CD4-positive, alpha-beta T cell (primary cell): ENCODE results near the gene JMJD6. TPM values are rescaled to one million over a fixed set of nuclear protein-coding genes. Genes with fewer than 3 reads are reported as not detected.

Experiments used
- ATAC-seq: fragments of 200-7000 bp; cut with Tn5 transposase; one replicate; pipeline ENCODE4 v1.10.0; 2022; ENCODE audit warnings: mild to moderate bottlenecking; ENCODE audit not compliant: poor library complexity
- CTCF ChIA-PET: fragments of 350-600 bp; sonication (Branson Sonifier 250); formaldehyde crosslinking; loops from one replicate; lab custom pipeline; 2021; ENCODE audit warnings: antibody characterized with exemption, inconsistent platforms; lab: Charles Lee
- POLR2A ChIA-PET: fragments of 350-600 bp; sonication (Branson Sonifier 250); formaldehyde crosslinking; loops from one replicate; lab custom pipeline; 2021; ENCODE audit warnings: antibody characterized with exemption, inconsistent platforms; lab: Charles Lee
- DNase-seq, 14 experiments: peaks; one replicate each; pipeline ENCODE4 v3.0.0-alpha.2; 2013 to 2020; ENCODE audit warnings: mixed read lengths in 2 of 14
- H3K27ac ChIP-seq, 2 donors: one replicate each; pipeline versions ENCODE4 v1.5.1 to v1.7.0; 2013; ENCODE audit warnings: low read length in 2 of 2, low read depth in 1 of 2, mild to moderate bottlenecking in 1 of 2
- H3K27me3 ChIP-seq, 2 experiments: 1 replicate in 1 of 2; 2 replicates in 1 of 2; pipeline versions ENCODE4 v1.6.1 to v1.7.0; 2013; ENCODE audit warnings: low read length in 2 of 2, control low read depth in 1 of 2, mild to moderate bottlenecking in 1 of 2, moderate library complexity in 1 of 2; ENCODE audit not compliant: insufficient read depth in 2 of 2, control insufficient read depth in 1 of 2
- H3K36me3 ChIP-seq: one replicate; pipeline ENCODE4 v1.6.1; 2013; ENCODE audit warnings: low read length, control low read depth; ENCODE audit not compliant: insufficient read depth
- H3K4me1 ChIP-seq: one replicate; pipeline ENCODE4 v1.6.1; 2013; ENCODE audit warnings: low read length, control low read depth; ENCODE audit not compliant: insufficient read depth
- H3K4me3 ChIP-seq: one replicate; pipeline ENCODE4 v1.5.1; 2013; ENCODE audit warnings: mild to moderate bottlenecking, low read length, moderate library complexity
- H3K9me3 ChIP-seq, 2 experiments: 1 replicate in 1 of 2; 2 replicates in 1 of 2; pipeline versions ENCODE4 v1.6.1 to v1.7.0; 2013; ENCODE audit warnings: low read length in 2 of 2, mild to moderate bottlenecking in 2 of 2, control low read depth in 1 of 2, moderate library complexity in 1 of 2; ENCODE audit not compliant: control insufficient read depth in 1 of 2, insufficient read depth in 1 of 2
- H3K27ac Mint-ChIP-seq: one replicate; pipeline ENCODE4 v1.8.0; 2020; ENCODE audit warnings: mixed read lengths
- H3K27me3 Mint-ChIP-seq: one replicate; pipeline ENCODE4 v1.8.0; 2021; ENCODE audit warnings: mixed read lengths
- H3K36me3 Mint-ChIP-seq: one replicate; pipeline ENCODE4 v1.8.0; 2021; ENCODE audit warnings: low read depth, mixed read lengths
- H3K4me1 Mint-ChIP-seq: one replicate; pipeline ENCODE4 v1.8.0; 2021; ENCODE audit warnings: low read depth, mixed read lengths
- H3K4me3 Mint-ChIP-seq: one replicate; pipeline ENCODE4 v1.8.0; 2020; ENCODE audit warnings: mild to moderate bottlenecking, mixed read lengths
- H3K9me3 Mint-ChIP-seq: one replicate; pipeline ENCODE4 v1.8.0; 2020; ENCODE audit warnings: mixed read lengths
- intact Hi-C, 2 experiments: fragments of 100-400 bp; cut with DNase I in 1 of 2; cut with micrococcal nuclease in 1 of 2; formaldehyde crosslinking; loops; one replicate each; pipeline versions ENCODE4 v1.15.1 to v1.9.0; 2023 to 2025; cut with DNase I, micrococcal nuclease
- total RNA-seq, 174 experiments: library from RNA in 2 of 174; stranded (reverse) in 2 of 174; gene quantifications; one replicate each; pipeline ENCODE4 v1.2.3 and lab custom pipeline; 2021 to 2026
- TF ChIP-seq, protein P1 (sequence below): fragments of 200-600 bp; IDR thresholded peaks from one replicate; pipeline ENCODE4 v1.8.0; 2022; ENCODE audit warnings: antibody characterized with exemption, mild to moderate bottlenecking

JMJD6 gene
- total RNA-seq, 2 experiments from 2014 or later, result 133 to 134 TPM

DNA sequence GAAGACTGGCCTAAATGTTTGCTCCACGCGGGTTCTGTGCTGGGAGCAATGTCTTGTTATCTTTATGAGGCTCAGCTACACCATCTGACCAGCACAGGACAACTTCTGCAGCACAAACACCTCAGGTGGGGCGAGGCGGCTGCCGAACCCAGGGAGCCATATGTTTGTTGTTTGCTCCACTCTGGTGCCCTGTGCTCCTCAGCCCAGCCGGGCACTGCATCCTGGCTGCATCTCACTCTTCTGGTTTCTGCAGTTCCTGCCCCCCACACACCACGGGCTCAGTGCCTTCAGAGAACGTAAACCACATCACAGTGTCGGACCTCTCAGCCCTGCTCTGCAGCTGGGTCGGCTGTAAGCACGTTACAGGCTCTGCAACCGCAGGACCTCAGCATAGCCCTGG, 48.1 kb downstream of the JMJD6 start:
- Mint-ChIP-seq H3K27me3 (no peaks in the 10 kb centered on the region), H3K9me3 (no peaks in the 10 kb centered on the region), H3K27ac (no peak overlapping the region), H3K4me3 (no peak overlapping the region), H3K36me3 (no peaks in the 10 kb centered on the region), H3K4me1 (peaks cover 11% of the 10 kb centered on the region)
- POLR2A ChIA-PET, result no interaction called here
- Histone ChIP-seq H3K4me1 (peaks cover 45% of the 10 kb centered on the region), H3K9me3 (no peaks in the 10 kb centered on the region), H3K27me3 (no peaks in the 10 kb centered on the region), H3K4me3 (no peak overlapping the region), H3K27ac (no peak overlapping the region), H3K36me3 (no peaks in the 10 kb centered on the region)
- ATAC-seq (peak; percentile 58), DNase-seq (peak in 10 of 14 experiments; percentile 14 to 64 (median 40))
- TF ChIP-seq, protein P1, sequence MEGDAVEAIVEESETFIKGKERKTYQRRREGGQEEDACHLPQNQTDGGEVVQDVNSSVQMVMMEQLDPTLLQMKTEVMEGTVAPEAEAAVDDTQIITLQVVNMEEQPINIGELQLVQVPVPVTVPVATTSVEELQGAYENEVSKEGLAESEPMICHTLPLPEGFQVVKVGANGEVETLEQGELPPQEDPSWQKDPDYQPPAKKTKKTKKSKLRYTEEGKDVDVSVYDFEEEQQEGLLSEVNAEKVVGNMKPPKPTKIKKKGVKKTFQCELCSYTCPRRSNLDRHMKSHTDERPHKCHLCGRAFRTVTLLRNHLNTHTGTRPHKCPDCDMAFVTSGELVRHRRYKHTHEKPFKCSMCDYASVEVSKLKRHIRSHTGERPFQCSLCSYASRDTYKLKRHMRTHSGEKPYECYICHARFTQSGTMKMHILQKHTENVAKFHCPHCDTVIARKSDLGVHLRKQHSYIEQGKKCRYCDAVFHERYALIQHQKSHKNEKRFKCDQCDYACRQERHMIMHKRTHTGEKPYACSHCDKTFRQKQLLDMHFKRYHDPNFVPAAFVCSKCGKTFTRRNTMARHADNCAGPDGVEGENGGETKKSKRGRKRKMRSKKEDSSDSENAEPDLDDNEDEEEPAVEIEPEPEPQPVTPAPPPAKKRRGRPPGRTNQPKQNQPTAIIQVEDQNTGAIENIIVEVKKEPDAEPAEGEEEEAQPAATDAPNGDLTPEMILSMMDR, result no peak
- intact Hi-C loops, result no loop called here
- CTCF ChIA-PET, result interaction anchor here (1.0 kb wide), 1 partner anchor 54 kb away, joined by 5 read pairs; no protein-coding TSS in a partner anchor

DNA sequence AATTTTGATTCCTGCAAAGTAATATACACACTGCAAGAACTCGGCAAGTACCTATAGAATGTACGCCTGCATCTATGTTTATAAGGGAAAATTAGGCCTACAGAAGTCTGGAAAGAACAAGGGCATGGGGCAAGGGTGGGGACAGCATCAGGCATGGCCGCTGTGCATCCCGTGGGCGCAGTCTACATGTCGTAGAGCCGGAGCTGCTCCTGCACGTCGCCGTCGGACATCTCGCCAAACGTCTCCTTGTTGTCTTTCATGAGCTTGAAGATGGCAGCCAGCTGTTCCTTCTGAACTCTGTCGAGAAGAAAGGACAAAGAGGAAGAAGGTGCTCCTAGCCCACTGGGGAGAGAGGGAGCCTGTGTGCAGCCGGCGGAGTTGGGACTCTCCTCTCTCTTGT, 49.0 kb downstream of the JMJD6 start:
- Mint-ChIP-seq H3K4me1 (peaks cover 15% of the 10 kb centered on the region), H3K27me3 (no peaks in the 10 kb centered on the region), H3K4me3 (no peak overlapping the region), H3K9me3 (no peaks in the 10 kb centered on the region), H3K27ac (no peak overlapping the region), H3K36me3 (no peaks in the 10 kb centered on the region)
- Histone ChIP-seq H3K27me3 (no peaks in the 10 kb centered on the region), H3K4me1 (peaks cover 46% of the 10 kb centered on the region), H3K27ac (no peak overlapping the region), H3K9me3 (no peaks in the 10 kb centered on the region), H3K4me3 (no peak overlapping the region), H3K36me3 (no peaks in the 10 kb centered on the region)
- intact Hi-C loops, result no loop called here
- DNase-seq, result no peak
- TF ChIP-seq, protein P1, result no peak
- ChIA-PET CTCF (no interaction called here), POLR2A (no interaction called here)
- no peak for ATAC-seq

DNA sequence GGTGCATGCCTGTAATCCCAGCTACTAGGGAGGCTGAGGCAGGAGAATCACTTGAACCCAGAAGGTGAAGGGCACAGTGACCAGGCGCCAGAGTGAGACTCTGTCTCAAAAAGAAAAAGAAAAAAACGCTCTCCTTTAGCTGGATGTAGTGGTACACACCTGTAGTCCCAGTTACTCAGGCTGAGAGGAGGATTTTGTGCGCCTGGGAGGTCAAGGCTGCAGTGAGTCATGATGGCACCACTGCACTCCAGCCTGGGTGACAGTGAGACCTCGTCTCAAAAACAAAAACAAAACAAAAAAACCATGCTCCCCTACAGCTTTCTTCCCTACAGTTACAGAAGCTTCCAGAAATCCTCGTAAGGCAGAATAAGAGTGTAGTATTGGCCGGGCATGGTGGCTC, 49.8 kb downstream of the JMJD6 start:
- Histone ChIP-seq H3K36me3 (no peaks in the 10 kb centered on the region), H3K9me3 (no peaks in the 10 kb centered on the region), H3K4me1 (peaks cover 42% of the 10 kb centered on the region), H3K4me3 (no peak overlapping the region), H3K27me3 (no peaks in the 10 kb centered on the region), H3K27ac (no peak overlapping the region)
- no peaks in the 10 kb centered on the region for H3K27me3 Mint-ChIP-seq
- H3K4me1 Mint-ChIP-seq, result peaks cover 18% of the 10 kb centered on the region
- no peaks in the 10 kb centered on the region for H3K36me3 Mint-ChIP-seq
- TF ChIP-seq, protein P1, result no peak
- CTCF ChIA-PET, result no interaction called here
- intact Hi-C loops, result no loop called here
- H3K27ac Mint-ChIP-seq, result no peak overlapping the region
- POLR2A ChIA-PET, result no interaction called here
- no peak for ATAC-seq
- no peak for DNase-seq
- no peaks in the 10 kb centered on the region for H3K9me3 Mint-ChIP-seq
- H3K4me3 Mint-ChIP-seq, result no peak overlapping the region
